Daoy (cell line): ENCODE measurements around the gene ESRP2. TPM values are rescaled to one million over a fixed set of nuclear protein-coding genes. Genes with fewer than 3 reads are reported as not detected.

Experiments used
- DNase-seq: peaks from one replicate; pipeline ENCODE4 v3.0.0-alpha.2; 2015; ENCODE audit warnings: low read depth
- total RNA-seq: library from RNA; depleted of rRNA; stranded (reverse); fragments of >200 nt; shearing (Covaris generic); gene quantifications from 2 replicates; pipeline ENCODE4 v1.2.3, GENCODE V29; 2014; rRNA removed

Gene ESRP2
- under 0.01 TPM in 1 of 2 replicates, not detected in the other for total RNA-seq

DNA sequence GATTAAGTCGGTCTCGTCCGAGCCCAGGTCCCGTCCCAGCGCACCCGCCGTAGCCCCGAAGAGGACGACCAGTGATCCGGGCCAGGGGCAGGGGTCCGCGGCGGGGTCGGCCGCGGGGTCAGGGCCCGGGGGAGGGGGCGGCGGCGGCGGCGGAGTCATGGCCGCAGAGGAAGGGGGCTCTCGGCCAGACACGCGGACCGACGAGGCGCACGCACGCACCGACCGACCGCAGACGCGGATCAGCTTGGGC lies at the start of gene ESRP2:
ESRP2 (minus strand) TSS at position 241 of the 250 bp plus-strand sequence; CDS start at position 159, 82 bp downstream.
- no peak for DNase-seq

DNA sequence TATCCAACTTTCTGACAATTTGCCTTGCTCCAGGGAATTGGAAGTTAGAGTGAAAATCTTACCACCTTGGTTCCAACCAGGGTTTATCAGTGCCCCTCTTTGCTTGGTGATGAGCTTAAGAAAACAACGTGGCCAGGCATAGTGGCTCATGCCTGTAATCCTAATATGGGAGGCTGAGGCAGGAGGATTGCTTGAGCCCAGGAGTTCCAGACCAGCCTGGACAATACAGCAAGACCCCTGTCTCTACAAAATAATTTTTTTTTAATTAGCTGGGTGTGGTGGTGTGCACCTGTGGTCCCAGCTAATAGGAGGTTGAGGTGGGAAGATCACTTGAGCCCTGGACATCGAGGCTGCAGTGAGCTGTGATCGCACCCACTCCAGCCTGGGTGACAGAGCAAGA lies 49.8 kb upstream of the ESRP2 start:
- no peak for DNase-seq

DNA sequence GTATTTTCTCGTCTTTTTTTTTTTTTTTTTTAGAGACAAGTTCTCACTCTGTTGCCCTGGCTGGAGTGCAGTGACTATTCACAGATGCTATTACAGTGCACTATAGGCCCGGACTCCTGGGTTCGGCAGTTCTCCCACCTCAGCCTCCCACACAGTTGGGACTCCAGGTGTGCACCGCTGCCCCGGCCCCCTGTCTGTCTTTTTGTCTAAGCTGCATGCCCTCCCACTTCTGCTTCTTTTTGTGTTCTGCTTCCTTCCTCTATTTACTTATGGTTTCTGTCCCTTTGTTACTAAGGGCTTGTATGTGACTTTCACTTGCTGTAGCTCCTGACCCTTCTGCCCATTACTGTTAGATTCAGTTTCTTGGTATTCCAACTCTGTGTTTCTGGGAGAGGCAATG lies 48.9 kb upstream of the ESRP2 start:
- no peak for DNase-seq

DNA sequence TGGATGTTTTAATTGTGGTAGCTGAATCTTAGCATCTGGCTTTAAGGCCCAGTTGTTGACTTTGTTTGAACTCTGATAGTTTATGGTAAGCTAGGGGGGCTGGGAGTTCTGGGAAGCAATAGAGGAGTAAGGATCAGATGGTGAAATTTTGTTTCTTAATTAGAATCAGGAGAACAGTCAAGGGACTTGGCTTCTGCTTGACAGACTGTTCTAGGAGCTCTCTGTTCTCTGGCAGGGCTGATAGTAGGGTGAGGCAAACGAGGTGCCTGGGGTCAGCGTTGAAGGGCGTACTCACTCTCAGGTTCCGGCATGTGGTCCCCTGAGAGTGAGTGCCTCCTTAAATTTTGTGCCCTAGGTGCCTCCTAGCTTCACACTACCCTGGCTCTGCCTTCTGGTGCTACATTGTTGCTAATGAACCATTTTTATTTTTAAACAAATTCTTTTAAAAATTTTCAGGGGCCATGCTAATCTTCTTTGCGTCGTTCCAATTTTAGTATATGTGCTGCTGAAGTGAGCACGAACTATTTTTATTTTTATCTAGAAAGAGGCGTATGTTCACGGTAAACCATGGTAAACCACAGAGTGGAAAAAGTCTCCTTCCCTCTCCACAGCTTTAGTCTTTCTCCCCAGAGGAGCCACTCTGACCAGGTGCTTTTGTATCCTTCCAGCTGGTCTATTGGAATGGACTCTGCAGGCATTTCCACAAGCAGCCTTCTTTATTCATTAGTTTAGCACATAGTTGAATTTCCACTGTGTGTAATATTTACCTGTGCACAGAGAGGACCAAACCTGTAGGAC lies 48.1 kb upstream of the ESRP2 start:
- no peak for DNase-seq

DNA sequence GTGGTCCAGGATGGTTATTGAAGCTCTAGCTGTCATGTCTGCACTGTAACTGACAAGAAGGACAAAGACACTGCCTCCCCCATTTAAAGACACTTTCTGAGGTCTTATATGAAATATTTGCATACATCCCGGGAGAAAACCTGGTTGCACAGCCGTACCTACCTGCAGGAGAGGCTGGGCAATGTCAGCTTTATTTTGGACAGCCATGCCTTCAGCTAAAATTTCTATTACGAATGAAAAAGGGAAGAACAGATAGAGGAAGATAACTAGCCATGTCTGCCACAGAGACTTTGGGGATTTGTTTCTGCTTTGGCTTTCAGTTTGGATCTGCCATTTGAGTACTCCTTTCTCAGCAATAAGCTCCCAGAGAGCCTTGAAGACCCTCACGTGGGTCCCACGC lies 47.4 kb upstream of the ESRP2 start:
- no peak for DNase-seq

DNA sequence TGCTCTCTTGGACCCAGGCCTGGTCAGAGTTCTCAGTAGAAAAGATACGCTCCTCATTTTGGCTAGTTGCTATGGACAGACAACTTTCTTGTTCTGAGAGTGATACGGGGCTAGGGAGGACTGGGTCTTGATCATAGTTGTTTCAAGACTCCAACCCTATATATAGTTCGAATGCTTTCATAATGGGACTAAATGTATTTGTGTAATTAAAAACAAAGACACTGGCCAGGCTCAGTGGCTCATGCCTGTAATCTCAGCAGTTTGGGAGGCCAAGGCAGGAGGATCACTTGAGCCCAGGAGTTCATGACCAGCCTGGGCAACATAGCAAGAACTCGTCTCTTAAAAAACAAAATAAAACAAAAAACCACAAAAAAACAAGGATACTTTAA lies 46.1 kb upstream of the ESRP2 start:
- DNase-seq = no peak

DNA sequence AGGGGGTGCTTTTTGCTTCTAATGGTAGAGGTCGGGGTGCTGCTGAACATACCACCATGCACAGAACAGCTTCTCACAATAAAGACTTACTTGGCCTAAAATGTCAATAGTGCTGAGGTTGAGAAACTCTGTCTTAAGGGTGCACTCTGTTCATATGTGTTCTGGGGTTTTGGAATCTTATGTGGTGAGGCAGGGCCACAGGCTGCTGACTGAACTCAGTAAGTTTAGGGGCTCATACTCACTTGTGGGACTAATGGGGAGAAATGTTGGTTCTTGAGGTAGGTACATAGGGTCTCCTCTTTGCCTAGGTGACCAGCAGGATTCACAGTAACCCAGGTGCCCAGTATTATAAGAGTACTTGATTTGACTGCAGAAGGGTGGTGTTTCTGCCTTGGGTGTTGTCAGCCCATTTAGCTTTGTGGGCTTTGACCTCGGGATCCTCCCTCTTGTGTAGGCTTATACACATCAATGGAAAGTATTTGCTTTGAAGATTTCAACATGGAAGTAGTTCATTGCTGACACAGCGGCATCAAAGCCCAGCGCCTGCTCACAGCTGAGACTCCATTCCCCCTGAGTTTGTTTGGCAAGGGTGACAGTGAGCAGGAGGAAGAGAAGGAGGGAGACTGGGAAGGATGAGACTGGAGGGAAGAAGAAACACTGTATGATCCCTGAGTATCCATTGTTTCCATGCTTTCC lies 45.6 kb upstream of the ESRP2 start:
- DNase-seq = no peak

DNA sequence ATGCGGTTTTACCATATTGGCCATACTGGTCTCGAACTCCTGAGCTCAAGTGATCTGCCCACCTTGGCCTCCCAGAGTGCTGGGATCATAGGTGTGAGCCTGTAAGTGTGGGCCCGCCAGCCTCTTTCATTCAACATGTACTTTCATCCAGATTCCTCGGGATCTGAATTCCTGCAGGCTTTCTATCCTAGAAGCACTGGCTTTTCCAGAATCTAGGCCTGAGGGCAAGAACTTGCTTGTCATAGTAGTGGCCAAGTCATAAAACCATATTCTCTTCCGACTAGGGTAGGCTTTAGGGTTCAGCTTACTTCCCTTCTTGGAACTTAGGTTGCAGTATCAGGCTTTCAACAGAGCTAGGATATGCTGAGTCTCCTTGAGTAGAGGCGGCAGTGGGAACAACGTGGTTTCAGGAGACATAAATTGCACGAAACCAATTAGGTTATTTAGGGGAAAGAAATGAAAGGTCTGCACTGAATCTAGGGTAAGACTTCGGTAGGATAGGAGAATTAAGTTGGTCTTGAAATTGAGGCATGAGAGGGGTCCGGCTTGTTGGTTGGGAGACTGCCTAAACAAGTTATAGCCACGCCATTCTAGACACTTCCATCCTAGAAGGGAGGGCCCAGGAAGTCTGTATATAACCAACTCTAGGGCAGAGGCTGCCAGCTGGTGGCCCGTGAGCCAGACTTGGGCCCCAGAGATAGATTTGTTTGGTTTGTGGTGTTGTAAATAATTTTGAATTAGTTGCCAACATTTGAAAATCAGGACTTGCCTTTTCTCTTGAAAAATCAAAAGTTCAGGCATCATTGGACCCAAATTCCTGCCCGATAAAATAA lies 44.0 kb upstream of the ESRP2 start:
- DNase-seq = no peak

DNA sequence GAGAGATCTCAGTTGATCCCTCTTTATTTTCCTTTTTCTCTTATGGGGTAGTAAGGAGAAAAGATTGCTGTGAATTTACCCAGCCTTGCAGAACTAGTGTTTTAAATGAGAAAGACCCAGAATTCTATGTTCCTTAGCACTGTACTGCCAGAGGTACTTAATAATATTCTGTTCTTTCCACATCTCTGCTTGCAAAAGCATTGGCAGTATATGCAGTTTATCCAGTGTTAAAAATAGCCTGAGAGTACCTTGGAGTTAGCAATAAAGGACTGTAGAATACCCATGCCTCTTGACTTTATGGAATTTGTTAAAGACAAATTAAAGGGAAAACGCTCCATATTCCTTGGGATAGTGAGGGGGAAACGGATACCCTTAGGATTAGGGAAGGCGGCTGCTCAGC lies 40.3 kb upstream of the ESRP2 start:
- no peak for DNase-seq

DNA sequence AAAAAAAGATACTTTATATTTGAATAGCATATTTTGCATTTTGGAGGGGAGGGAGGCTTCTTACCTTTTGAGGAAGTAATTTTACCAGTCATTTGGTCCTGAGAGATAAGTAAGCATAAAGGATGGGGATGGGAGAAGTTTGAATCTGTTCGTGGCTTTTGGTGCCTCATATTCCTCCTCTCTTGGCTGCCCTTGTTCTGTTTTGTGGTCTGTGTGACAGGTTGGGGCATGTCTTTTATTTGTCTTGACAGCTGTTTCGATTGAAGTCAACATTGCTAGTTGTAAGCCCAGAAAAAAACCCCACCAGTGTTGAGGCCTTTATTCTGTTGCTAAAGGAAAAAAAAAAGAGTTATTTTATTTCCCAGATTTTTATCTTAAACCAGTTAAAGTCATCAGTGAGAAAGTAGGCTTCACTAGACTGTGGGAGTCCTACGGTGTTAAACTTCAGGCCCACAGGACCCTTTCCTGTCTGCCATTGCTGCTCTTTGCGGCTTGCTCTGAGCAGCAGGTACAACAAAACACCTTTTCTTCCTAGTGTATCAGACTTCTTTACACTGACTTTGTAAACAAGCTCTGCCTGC lies 39.8 kb upstream of the ESRP2 start:
- DNase-seq = no peak

DNA sequence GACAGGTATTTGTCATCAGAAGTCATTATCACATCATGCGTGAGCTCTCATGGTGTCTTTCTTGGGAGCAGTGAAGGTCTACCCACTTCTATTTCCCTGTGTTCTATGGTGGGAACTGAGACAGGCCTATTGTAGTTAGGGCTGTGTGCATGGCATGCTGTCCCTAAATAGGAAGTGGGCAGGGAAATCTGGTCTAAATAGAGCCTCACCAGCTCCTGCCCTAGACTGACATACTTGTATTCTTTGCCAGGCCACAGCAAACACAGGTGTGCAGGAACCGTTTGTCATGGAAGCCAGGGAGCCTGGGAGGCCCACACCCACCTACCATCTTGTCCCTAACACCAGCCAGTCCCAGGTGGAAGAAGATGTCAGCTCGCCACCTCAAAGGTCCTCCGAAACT lies 38.5 kb upstream of the ESRP2 start:
- DNase-seq = no peak

DNA sequence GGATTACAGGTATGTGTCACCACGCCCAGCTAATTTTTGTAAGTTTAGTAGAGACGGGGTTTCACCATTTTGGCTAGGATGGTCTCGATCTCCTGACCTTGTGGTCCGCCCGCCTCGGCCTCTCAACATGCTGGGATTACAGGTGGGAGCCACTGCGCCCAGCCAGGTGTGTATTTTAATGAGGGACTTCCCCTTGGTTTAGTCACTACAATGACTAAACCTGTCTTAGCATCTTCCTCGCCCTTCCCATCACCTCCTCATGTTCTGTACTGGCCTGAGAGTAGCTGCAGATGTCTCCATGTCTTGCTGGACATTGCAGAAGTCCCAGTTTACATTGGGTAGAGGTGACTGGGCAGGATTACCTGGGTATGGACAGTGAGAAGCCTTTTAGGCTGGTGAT lies 38.0 kb upstream of the ESRP2 start:
- DNase-seq = no peak

DNA sequence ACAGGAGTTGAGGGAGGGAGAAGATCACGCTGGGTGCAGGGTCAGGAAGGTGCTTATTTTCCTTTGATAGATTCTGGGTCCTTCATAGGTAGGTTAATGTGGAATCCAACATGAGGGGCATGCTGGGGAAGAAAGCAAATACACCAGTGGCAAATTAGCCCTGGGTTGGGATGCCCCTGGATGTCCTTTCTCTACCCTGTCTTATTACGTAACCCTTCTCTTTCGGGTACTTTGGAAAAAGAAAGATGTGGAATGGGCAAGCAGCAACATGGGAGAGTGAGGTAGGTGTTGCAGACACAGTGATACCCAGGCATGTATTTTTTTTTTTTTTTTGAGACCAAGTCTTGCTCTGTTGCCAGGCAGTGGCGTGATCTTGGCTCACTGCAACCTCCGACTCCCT lies 37.5 kb upstream of the ESRP2 start:
- DNase-seq = no peak

DNA sequence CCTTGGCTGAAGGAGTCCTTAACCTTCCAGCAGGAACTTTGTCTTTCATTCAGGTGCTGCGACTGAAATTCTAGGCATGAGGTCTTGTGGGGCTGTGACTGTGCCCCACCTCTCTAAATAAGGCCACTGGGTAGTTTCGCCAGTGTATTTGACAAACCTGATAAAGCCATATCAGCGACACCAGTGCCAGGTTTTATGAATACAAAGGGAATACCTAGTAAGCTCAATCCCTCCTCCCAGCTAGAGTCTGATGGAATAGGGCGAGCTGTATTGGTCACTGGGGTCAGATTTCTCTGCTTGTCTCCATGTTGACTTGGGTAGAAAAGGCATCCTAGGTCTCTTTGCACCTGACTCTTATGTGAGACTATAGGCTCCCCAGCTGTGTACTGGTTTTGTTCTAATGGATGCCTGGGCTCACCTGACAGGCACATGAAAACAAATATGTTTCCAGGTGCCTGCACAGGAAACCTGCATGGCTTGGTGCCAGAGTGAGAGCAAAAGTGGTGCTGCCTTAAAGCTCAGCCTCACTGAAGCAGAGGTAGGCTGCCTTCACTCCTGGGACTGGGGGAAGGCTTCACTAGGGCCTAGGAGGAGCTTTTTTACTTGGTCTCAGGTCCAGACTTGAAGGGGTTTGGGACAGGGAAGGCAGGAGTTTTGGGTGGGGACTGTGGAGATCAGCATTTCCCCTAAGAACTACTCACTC lies 36.7 kb upstream of the ESRP2 start:
- no peak for DNase-seq

DNA sequence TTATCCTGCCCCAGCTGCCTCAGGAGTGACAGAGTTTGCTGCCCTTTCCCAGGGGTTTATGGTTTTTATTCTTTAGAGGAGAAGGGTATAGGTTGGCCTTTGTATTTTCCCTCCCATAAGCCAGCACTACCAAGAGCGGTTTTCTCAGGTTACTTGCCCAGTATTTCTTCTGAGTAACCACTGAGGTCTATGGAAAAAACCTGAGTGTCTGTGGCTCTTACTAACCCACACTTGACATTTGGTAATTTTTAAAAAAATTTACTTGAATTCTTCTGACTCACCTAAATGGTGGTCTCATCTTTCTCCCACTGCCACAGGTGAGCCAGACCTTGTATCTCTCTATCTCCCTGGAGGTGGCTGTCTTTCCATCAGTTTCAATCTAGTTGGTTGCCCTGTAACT lies 34.4 kb upstream of the ESRP2 start:
- no peak for DNase-seq

DNA sequence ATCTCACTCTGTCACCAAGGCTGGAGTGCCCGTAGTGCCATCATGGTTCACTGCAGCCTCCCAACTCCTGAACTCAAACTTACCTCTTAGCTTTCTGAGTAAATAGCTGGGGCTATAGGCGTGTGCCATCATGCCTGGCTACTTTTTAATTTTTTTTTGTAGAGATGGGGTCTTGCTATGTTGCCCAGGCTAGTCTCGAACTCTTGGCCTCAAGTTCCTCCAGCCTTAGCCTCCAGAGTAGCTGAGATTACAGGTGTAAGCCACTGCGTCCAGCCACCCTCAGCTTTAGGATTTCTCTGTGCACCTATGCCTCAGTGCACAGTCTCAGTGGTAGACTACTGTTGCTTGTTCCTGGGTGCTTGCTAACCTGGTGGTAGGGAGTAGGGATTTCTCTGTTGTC lies 33.9 kb upstream of the ESRP2 start:
- no peak for DNase-seq

DNA sequence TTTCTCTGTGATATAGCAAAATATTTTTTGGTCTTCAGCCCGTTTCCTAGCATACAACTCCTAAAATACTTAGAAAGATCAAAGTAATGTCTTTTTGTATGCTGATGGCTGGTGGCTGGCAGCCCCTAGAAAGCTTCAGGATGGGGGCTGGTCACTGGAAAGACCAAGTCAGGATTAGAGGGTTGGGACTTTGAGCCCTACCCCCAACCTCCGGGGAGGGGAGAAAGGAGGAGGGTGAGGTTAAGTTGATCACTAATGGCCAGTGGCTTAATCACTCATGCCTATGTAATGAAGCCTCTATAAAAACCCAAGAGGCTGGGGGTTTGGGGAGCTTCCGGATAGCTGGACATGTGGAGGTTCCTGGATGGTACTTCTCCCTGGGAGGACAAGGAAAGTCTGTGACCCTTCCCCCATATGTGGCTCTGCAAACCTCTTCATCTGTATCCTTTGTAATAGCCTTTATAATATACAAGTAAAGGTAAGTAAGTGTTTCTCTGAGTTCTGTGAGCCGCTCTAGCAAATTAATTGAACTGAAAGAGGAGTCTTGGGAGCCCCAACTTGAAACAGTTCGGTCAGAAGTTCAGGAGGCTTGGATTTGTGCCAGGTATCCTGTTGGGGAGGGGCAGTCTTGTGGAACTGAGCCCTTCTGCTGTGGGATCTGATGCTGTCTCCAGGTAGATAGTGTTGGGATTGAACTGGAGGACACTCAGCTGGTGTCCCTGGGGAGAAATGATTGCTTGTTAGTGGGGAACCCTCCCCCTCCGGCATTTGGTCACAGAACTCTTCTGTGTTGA lies 31.9 kb upstream of the ESRP2 start:
- no peak for DNase-seq

DNA sequence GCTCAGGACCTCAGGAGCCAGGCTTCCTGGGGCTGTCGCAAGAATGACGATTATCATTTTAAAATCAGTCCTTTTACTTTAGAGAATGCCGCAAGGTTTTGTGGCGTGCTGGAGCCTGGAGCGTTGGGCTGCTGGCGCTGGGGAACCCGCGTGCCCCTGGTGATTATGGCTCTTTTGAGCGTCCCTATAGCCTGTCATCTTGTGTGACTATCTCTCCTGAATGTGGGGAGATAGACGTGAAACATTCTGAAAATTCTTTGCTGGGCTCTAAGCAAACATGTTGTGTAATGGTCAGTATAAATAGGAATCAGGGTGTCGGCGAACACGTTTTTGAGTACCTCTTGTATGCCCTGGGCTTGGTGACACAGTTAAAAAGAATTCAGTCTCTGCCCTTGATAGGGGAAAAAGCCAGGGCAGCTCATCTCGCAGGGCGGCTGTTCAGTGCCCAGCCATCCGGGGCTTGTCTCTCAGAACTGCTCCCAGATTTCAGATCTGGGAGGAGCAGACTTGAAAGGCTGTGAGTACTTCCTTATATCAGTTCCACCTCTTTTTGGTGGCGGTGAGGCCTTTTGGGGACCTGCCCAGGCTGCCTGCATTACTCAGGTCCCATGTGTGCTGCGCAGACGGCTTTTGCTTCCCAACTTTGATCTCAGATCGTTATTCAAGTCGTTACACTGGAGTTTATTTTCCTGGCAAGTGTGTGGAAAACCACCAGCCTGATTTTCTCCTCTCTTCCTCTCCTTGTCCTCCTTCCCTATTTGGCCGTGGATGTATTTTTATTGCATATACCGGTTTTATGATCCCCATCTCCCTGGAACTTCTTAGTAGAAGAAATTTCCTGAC lies 29.4 kb upstream of the ESRP2 start:
- peak; percentile 77 for DNase-seq

DNA sequence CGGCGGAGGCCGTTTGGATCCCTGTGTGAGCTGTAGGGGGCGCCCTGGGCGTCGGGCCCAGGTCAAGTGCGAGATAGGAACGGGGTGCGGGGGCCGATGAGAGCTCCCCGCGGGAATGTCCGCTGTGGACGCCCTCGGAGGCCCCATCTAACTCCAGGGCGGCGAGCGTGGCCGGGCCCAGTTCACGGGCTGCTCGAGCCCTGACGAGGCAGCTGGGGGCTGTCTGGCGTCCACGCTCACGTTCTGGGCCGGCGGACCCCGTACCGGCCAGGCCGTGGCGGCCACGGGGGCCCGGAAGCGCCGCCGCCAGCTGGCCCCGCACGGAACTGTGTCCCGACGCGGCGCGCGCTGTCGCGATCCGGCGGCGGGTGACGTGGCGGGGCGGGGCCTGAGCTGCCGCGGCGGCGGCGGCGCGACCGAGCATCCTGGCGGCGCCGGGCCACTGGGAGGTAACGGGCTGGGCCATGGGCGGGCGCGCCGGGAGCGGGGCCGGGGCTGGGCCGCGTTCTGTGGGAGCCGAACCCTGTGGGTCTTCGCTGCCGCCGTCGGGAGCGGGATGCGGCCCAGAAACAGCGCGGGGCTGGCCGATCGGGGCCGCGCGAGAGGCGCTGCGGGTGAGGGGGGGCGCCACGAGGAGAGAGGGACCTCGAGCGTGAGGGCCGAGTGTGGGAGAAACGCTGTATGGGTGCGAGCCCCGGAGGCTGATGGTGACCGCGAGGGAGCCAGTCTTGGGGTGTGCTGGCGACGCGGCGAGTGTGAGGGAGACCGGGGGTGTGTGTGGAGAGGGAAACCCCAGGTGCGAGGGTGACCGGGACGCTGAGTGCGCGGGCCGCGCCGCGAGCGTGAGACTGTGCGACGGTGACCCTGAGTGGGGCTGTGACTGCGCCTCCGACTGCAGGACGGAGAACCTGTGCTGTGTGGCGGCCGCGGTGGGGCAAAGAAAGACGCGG lies 28.5 kb upstream of the ESRP2 start, which contains the start of gene SLC7A6:
SLC7A6 (plus strand) TSS at position 399 of the 950 bp plus-strand sequence. CDS start 10,201 bp downstream, outside the sequence.
- peak; percentile 88 for DNase-seq
